ENCODE measurements around the gene TLCD3B.

The TLCD3B gene

GRCh38 chr16:30003670-30004423, 27.2 kb downstream of the TLCD3B start:
- DNase-seq = no peak

DNA sequence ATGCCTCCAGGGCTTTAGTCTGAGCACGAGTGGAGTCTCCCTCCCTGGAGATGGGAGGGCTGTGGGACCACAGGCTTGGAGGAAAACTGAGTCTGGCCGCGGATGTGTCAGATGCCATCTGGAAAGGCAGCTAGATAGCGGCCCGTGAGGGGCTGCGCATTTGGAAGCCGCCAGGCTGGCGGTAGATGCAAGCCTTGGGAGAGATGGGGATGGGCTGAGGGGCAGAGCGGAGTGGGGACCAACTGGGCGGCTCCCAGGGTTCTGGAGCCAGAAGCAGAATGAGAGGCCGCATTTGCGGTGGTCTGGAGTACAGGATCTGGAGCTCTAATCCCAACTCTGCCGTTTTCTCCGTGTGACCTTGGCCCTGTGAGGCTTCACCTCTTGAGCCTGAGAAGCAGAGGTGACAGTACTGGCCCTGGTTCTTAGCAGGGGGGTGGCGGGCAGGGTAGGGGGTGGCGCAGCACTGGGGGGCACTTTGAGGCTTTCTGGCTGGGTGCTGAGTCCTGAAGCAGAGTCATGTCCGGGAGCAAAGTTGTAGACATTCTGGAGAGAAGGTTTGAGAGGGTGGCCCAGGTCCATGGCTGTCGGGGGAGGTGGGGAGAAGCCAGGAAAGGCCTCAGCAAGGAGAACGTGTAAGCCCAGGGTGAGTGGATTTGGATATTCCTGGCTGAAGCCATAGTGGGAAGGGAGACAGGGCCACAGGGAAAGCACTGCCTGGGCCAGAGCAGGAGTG, 28.3 kb downstream of the TLCD3B start:
- no peak for DNase-seq

DNA sequence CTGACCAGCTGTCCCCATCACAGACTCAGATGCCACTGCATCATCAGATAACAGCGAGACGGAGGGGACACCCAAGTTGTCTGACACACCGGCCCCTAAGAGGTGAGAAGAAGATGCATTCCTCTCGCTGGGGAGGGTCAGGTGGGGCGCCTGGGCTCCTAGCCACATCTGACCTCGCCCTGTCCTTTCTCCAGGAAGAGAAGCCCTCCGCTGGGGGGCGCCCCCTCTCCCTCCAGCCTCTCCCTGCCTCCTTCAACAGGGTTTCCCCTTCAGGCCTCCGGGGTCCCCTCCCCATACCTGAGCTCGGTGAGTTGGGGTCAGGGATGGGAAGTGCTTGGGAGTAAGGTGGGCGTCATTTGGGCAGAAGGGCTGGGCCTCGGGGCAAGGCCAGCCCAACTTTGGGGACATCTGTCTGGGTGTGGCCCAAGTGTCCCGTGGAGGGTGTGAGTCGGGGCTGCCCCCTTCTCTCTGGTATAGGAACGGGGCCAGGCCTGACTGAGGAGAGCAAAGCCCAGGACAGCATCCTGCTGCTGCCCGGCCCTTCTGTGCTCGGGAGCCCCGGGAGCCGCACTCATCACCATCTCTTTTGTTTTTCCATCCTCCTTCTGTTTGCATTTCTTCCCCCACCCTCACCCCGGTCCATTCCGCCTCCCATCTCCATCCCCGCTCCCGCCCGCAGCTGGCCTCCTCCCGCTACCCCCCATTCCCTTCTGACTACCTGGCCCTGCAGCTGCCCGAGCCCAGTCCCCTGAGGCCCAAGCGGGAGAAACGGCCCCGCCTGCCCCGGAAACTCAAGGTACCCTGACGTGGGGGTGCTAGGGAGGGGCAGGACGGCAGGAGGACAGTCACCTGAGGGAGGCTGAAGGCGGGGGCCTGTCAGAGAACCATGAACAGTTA, 30.1 kb downstream of the TLCD3B start:
- no peak for DNase-seq

DNA sequence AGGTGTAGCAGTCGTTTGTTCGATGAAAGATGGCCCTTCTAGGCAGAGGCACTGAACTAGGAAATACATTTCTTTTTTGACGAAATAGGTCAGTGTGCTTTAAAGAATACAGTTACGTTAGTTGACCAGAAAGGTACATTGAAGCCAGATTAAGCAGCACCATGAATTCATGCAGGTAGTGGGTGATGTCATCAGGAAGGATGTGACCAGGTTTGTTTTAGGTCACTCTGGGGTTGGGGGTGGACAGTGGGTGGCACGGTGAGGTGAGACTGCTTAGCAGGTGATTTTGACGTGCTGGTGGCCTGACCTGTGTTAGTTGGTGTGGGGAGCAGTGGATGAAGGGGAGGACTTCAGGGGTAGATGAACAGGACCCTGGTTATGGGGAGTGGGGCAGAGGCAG, 31.5 kb downstream of the TLCD3B start:
- no peak for DNase-seq

DNA sequence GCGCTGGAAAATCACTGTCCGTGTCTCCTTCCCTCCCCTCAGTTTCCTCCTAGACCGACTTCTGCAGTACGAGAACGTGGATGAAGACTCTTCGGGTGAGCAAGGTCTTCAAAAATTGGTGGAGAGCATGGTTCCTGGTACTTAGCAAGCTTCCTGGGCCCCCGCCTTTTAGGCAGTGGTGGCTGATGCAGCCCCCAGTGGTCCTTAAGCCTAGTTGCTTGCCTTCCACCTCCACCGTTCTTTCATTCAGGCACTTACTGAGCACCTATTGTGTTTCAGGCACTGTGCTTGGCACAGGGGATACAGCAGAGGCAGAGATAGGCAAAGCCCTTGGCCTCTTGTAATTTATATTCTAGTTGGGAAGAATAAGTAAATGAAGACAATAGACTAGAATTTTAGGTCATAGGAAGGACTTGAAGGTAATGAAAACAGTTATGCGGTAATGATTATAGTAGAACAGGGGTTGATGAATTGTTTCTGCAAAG, 34.3 kb downstream of the TLCD3B start:
- DNase-seq = peak; percentile 60

- peak; percentile 99 for DNase-seq
These were observed 34.9 kb downstream of the TLCD3B start, which contains the start of gene INO80E for GRCh38 chr16:29995911-29996765. INO80E (plus strand) TSS chr16:29996241; CDS start chr16:29996311, 70 bp downstream.

- DNase-seq = peak; percentile 97
These were observed 35.7 kb downstream of the TLCD3B start, which contains the start of gene HIRIP3 for GRCh38 chr16:29995324-29995910. HIRIP3 (minus strand) TSS chr16:29995617; CDS start chr16:29995605, 12 bp downstream.

DNA sequence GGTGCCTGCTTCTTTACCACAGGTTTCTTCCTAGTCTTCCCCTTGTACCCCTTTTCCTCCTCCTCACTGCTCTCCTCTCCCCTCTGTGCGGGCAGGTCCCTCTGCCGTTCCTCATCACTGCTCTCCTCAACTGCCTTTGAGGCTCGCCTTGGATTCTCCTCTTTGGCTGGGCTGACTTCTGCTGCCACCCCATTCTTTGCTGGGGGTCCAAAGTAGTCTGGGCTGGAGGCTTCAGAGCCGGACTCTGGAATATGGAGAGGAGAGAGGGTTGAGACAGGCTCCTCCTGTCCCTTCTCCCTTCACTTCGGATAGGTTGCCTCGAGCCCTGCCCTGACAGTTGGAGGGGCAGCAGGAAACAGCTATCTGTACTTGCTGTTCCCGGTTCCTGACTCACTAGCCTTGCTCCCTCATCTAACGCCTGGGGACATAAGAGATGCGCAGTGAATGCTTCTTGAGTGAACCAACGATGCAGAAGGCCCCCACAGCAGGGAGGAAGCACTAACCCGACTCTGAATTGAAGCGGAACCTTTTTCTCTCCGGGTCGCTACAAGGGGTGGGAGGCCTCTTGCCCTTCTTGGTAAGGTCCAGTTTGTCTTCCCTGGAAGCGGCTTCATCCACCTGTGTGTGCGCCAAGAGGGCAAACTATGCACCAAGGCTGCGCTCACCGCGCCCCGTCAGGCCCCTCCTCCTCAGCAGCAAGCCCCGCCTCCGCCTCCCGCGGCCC, 36.3 kb downstream of the TLCD3B start:
- peak; percentile 87 for DNase-seq

GRCh38 chr16:29993903-29994599, 37.0 kb downstream of the TLCD3B start:
- DNase-seq = no peak

GRCh38 chr16:29993191-29993902, 37.7 kb downstream of the TLCD3B start:
- DNase-seq = no peak

DNA sequence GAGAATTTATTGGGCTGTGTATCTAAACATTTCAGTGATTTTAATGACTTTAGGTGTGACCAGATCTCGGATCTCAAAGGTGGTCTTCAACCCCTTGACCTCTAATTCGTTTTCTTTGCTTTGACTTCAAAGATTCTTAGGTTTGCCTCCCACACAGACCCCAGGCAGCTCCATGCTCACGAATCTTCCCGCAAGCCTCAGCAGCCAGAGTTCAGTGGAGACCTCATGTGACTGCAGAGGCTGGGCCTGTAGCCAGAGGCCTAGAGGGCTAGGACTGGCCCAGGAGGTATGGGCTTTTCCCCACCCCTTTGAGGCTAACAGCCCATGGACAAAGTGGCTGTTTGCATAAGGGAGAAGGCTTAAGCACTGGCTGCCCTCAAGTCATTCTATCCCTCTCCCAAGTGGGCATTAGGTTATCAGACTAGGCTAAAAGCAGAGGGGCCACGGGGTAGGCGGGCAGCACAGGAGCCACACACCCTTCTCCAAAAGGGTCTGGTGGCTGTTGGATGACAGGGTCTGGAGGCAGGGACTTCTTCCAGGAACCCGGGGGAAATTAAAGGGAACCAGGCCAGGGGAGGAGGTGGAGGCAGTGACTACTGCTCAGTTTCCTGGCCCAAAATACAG, 38.6 kb downstream of the TLCD3B start:
- peak; percentile 22 for DNase-seq

DNA sequence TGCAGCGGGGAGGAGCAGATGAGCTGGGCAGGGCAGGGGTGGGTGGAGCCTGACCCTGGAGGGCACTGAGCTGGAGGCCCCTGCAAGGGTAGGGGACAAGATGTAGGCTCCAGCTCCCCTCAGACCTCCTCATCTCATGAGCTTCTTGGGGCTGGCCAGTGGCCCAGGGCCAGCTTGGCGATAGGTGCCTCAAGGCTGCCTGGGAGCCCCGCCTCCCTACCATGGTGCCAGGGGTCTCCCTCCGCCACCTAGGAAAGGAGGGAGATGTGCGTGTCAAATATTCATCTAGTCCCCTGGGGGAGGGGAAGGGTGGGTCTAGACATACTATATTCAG, 39.5 kb downstream of the TLCD3B start:
- no peak for DNase-seq

- DNase-seq = no peak
These were observed 40.0 kb downstream of the TLCD3B start for GRCh38 chr16:29990883-29991570.

GRCh38 chr16:29990034-29990433, 41.0 kb downstream of the TLCD3B start:
- DNase-seq = no peak

GRCh38 chr16:29989111-29989858, 41.8 kb downstream of the TLCD3B start:
- no peak for DNase-seq

DNA sequence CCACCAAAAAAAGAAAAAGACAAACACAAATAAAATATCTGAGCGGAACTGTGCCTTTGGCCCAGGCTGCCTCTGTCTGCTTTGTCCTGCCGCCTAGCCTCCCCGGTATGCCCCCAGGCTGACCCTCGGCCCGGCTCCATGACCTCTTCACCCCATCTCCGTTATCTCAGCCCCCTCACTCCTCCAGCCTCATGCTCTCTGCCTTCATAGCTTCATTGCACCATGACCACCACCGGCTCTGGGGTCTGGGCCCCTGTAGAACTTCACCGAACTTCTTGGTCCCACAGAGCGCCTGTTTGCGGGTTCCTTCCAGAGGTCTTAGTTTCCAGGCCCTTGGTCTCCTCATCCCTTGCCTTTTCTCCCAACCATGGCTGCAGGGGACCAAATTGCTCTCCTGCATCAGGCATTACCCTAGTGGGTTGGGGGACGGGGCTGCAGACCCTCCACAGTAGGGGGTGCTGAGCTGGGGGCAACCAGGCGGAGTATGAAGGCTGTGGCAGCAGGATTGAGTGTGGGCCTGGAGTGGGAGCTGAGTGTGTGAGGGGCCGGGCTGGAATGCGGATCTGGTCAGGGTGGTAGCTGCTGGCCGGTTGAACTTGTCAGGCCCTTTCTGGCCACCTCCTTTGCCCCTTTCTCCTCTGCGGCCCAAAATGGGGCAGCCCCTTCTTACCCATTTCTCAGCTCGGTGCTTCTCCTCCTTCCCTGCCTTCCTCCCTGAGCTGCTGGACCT, 42.6 kb downstream of the TLCD3B start:
- DNase-seq = no peak

Data from NCI-H69 (cell line).